DND-41 (cell line): ENCODE measurements around the gene FERD3L.
"Not testable (repeated sequence)": the region's sequence is repeated elsewhere in the genome, so short reads cannot be mapped to it uniquely, and the experiment has no call there.

ENCODE experiments used
- ATAC-seq: fragments of 200-7000 bp; cut with Tn5 transposase; 3 replicates; pipeline ENCODE4 v1.9.1; 2021; ENCODE audit warnings: low read depth; ENCODE audit not compliant: insufficient read depth
- DNase-seq: peaks from one replicate; pipeline ENCODE4 v3.0.0-alpha.2; 2020
- H2AFZ ChIP-seq: 2 replicates; pipeline ENCODE4 v1.6.0; 2012; ENCODE audit warnings: low read depth, low read length
- H3K27ac ChIP-seq: 2 replicates; pipeline ENCODE4 v1.5.1; 2012; ENCODE audit warnings: low read length, inconsistent platforms
- H3K27me3 ChIP-seq: fragments of 200-600 bp; sonication (generic); 2 replicates; pipeline ENCODE4 v1.6.0; 2012; ENCODE audit warnings: low read length, mild to moderate bottlenecking, inconsistent platforms; ENCODE audit not compliant: insufficient read depth, poor library complexity
- H3K36me3 ChIP-seq: 2 replicates; pipeline ENCODE4 v1.5.1; 2012; ENCODE audit warnings: low read length, inconsistent platforms; ENCODE audit not compliant: insufficient read depth
- H3K4me1 ChIP-seq: 2 replicates; pipeline ENCODE4 v1.5.1; 2012; ENCODE audit warnings: mild to moderate bottlenecking, low read length; ENCODE audit not compliant: insufficient read depth
- H3K4me2 ChIP-seq: 2 replicates; pipeline ENCODE4 v1.6.0; 2012; ENCODE audit warnings: mild to moderate bottlenecking, moderate library complexity, low read length, inconsistent platforms; ENCODE audit not compliant: insufficient read depth
- H3K4me3 ChIP-seq, 2 experiments: fragments of 200-600 bp in 1 of 2; shearing (Covaris generic) in 1 of 2; 2 replicates each; pipeline ENCODE4 v1.5.1; 2012 to 2016; ENCODE audit warnings: inconsistent platforms in 2 of 2, low read length in 2 of 2, mild to moderate bottlenecking in 2 of 2, low read depth in 1 of 2, moderate library complexity in 1 of 2
- H3K79me2 ChIP-seq: 2 replicates; pipeline ENCODE4 v1.6.0; 2012; ENCODE audit warnings: low read length, inconsistent platforms; ENCODE audit not compliant: insufficient read depth
- H3K9ac ChIP-seq: 2 replicates; pipeline ENCODE4 v1.6.0; 2012; ENCODE audit warnings: low read depth, mild to moderate bottlenecking, inconsistent platforms, low read length, moderate library complexity
- H3K9me3 ChIP-seq: 2 replicates; pipeline ENCODE4 v1.5.1; 2012; ENCODE audit warnings: low read length, moderate library complexity, mild to moderate bottlenecking, inconsistent platforms; ENCODE audit not compliant: insufficient read depth, severe bottlenecking
- H4K20me1 ChIP-seq: 2 replicates; pipeline ENCODE4 v1.6.0; 2012; ENCODE audit warnings: low read length; ENCODE audit not compliant: insufficient read depth
- EZH2 ChIP-seq: IDR thresholded peaks from 3 replicates; pipeline ENCODE4 v1.6.1; 2012; ENCODE audit warnings: borderline replicate concordance, low read depth, mild to moderate bottlenecking, moderate library complexity, low read length, inconsistent platforms; ENCODE audit not compliant: severe bottlenecking
- TF ChIP-seq, protein P1 (sequence below): IDR thresholded peaks from 2 replicates; pipeline ENCODE4 v1.5.1; 2012; ENCODE audit warnings: borderline replicate concordance, low read length, moderate library complexity, mild to moderate bottlenecking; ENCODE audit not compliant: poor library complexity, severe bottlenecking; ENCODE audit errors: extremely low read depth

Gene FERD3L

GRCh38 chr7:19144661-19145433 is at the start of gene FERD3L:
TSS of gene FERD3L (minus strand) at chr7:19145421. CDS start at chr7:19145362, 59 bp downstream.
- Histone ChIP-seq H3K79me2 (no peaks in the 10 kb centered on the region), H3K4me2 (no peak within 1 kb of the TSS), H3K27me3 (no peaks in the 10 kb centered on the region), H3K4me1 (no peaks in the 10 kb centered on the region), H3K9ac (no peak within 1 kb of the TSS), H2AFZ (no peak within 1 kb of the TSS), H3K27ac (no peak within 1 kb of the TSS), H3K9me3 (peaks cover 8% of the 10 kb centered on the region), H4K20me1 (no peaks in the 10 kb centered on the region), H3K4me3 (no peak within 1 kb of the TSS), H3K36me3 (no peaks in the 10 kb centered on the region)
- TF ChIP-seq EZH2 = no peak
- TF ChIP-seq, protein P1, sequence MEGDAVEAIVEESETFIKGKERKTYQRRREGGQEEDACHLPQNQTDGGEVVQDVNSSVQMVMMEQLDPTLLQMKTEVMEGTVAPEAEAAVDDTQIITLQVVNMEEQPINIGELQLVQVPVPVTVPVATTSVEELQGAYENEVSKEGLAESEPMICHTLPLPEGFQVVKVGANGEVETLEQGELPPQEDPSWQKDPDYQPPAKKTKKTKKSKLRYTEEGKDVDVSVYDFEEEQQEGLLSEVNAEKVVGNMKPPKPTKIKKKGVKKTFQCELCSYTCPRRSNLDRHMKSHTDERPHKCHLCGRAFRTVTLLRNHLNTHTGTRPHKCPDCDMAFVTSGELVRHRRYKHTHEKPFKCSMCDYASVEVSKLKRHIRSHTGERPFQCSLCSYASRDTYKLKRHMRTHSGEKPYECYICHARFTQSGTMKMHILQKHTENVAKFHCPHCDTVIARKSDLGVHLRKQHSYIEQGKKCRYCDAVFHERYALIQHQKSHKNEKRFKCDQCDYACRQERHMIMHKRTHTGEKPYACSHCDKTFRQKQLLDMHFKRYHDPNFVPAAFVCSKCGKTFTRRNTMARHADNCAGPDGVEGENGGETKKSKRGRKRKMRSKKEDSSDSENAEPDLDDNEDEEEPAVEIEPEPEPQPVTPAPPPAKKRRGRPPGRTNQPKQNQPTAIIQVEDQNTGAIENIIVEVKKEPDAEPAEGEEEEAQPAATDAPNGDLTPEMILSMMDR = no peak
- no peak for DNase-seq
- no peak for ATAC-seq

DNA sequence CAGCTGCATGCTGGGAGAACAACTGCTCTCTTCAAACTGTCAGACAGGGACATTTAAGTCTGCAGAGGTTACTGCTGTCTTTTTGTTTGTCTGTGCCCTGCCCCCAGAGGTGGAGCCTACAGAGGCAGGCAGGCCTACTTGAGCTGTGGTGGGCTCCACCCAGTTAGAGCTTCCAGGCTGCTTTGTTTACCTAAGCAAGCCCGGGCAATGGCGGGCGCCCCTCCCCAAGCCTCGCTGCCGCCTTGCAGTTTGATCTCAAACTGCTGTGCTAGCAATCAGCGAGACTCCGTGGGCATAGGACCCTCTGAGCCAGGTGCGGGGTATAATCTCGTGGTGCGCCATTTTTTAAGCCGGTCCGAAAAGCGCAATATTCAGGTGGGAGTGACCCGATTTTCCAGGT is 49.2 kb upstream of the FERD3L start:
- not testable (repeated sequence) for H3K4me3 ChIP-seq, H3K27me3 ChIP-seq, H2AFZ ChIP-seq

DNA sequence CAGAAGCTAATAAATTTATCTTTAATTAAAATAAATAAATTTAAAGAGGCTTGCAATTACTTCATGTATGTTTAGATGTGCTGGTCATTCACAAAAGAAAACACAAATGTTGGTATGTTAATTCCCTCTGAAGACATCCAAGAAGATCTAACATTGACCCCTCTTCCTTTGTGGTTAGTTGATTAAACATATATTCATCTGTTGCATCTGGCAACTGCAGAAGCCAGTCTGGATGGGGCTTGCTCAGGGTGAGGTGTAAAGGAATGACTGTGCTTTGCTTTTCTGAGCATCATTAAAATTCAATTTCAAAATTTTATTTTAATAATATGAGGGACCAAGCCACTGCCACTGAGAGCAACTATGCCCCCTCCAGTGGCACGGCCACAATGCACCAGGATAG is 36.4 kb upstream of the FERD3L start:
- Histone ChIP-seq H4K20me1 (no peaks in the 10 kb centered on the region), H3K9ac (no peak overlapping the region), H3K9me3 (peaks cover 4% of the 10 kb centered on the region), H3K27ac (no peak overlapping the region), H3K27me3 (no peaks in the 10 kb centered on the region), H3K4me1 (no peaks in the 10 kb centered on the region), H3K4me2 (no peak overlapping the region), H3K36me3 (no peaks in the 10 kb centered on the region), H3K79me2 (no peaks in the 10 kb centered on the region), H3K4me3 (no peak overlapping the region), H2AFZ (no peak overlapping the region)
- ATAC-seq = no peak
- TF ChIP-seq, protein P1 = no peak
- no peak for TF ChIP-seq EZH2
- no peak for DNase-seq

More for the DNA sequence above, 49.2 kb upstream of the FERD3L start:
- not testable (repeated sequence) for DNase-seq, H3K9ac ChIP-seq, H3K79me2 ChIP-seq, H4K20me1 ChIP-seq, H3K36me3 ChIP-seq, H3K4me1 ChIP-seq, H3K27ac ChIP-seq, H3K4me2 ChIP-seq, H3K9me3 ChIP-seq, ATAC-seq

- Histone ChIP-seq H2AFZ (no peak overlapping the region), H3K4me2 (no peak overlapping the region), H3K4me1 (no peaks in the 10 kb centered on the region), H4K20me1 (no peaks in the 10 kb centered on the region), H3K27ac (no peak overlapping the region), H3K36me3 (no peaks in the 10 kb centered on the region), H3K27me3 (no peaks in the 10 kb centered on the region), H3K79me2 (no peaks in the 10 kb centered on the region), H3K9me3 (peaks cover under 1% of the 10 kb centered on the region), H3K9ac (no peak overlapping the region), H3K4me3 (no peak overlapping the region)
- ATAC-seq (no peak), DNase-seq (no peak)
- no peak for TF ChIP-seq EZH2
Observed at GRCh38 chr7:19178595-19178994, 33.4 kb upstream of the FERD3L start.
